NCI-H2227 treated with DMSO at 0.1 percent for 48 hours (cell line): ENCODE results near the gene CRMP1.
"Not testable (repeated sequence)": the region's sequence is repeated elsewhere in the genome, so short reads cannot be mapped to it uniquely, and the experiment has no call there.

ENCODE experiments used
- DNase-seq: peaks from one replicate; lab custom pipeline; 2025; lab: John Stamatoyannopoulos, UW

Gene CRMP1

DNA sequence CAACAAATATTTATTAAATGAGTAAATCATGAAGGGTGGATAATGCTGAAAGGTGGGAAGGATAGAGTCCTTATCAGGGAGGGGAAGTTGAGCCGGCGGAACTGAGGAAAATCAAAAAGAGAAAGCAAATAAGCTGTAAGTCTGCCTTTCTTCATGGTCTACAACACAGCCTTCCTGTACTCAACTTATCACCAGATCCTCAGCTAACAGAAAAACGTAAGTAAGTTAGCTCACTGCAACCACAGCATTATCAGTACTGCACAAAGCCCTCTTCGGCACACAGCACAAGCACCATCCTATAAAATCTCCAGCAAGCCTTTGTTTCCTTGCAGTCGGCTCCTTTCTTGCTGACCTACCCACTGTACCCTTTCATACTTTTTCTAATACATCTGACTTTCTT, 70.3 kb downstream of the CRMP1 start:
- DNase-seq = no peak

DNA sequence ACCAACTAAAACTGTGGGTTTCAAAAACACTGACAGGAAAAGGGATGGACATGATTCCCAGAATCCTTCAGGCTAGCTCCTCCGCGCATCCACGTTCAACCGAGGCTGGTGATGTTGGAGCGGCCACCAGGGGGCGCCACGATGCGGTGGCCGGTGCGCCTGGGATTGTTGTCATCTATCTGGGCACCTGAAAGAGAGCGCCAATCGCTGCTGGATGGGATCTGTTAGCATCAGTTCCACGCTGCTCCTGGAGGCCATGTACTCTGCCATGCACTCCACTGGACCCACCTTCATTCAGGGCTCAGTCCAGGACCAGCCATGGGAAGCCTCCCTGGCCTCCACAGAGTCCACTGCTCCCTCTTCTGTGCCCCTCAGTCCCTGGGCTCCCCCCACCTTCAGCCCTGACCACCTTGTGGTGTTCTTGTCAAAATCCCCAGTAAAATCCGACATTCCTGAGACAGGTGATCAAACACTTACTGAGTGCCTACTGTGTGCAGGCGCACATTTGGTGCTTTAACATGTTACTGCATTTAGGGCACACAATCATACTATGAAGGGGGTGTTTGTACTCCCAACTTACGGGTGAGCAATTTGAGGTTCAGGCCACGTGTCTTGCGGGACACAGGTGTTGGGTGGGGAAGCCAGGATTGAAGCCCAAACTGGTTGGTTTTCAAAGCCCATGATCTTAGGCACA, 71.1 kb downstream of the CRMP1 start:
- DNase-seq = no peak

DNA sequence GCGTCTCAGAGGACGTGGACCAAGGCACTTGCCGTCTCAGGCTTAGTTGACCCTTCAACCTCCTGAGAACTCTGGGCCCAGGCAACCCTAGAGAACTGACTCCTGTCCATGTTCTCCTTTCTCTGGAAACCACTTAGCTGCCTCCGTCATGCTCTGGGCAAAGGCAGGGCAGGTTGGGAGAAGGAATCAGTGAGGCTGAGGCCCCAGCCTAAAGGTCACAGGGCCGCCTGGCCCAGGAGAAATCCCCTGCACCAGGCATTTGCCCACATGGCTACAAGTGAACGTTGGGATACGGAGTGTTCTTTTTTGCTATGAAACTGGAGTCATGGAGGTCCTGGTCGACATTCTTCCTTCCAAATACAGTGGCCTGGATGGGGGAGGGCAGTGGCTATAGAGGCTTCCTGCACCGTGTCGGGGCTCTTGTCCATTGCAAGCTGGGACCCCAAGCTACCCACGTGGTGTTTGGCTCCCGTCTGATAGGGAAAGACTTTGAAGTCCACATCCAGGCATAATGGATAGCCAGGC, 76.0 kb downstream of the CRMP1 start:
- no peak for DNase-seq

DNA sequence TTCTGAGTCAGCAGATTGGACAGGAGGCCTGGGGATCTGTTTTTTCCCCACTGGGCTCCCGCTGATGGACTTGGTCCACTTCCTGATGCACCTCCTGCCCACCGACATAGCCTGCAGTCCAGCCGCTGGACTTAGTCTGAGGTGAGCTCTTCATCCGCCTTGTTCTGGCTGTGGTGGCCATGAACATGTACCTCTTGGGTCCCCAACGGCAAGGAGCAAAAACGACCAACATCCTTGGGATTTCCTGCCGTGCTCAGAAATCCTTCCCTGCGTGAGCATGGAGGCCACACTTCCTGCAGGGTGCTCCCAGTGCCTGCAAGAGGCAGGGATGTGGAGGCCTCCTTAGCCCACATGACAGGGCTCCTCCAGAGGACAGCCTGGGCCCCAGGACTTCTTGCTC, 76.8 kb downstream of the CRMP1 start:
- DNase-seq = no peak

DNA sequence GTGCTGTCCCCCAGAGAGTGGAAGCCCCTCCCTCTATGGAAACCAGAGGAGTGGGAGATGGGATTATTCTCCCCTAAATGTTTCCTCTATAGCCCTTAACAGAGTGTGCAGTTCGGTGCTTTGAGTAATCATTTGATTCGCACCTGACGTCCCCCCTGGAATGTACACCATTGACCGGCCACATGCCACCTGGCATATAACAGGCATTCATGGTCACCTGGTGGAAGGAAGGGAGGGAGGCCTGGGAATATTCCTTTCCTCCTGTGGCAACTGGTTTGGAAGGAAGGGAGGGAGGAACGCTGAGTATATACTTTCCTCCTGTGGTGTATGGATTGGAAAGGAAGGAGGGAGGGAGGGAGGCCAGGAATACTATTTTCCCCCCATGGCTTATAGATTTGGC, 77.2 kb downstream of the CRMP1 start:
- DNase-seq = no peak

- DNase-seq = no peak
Measured at GRCh38 chr4:5814421-5814820, 78.5 kb downstream of the CRMP1 start.

GRCh38 chr4:5813882-5814255, 79.0 kb downstream of the CRMP1 start:
- DNase-seq = no peak

DNA sequence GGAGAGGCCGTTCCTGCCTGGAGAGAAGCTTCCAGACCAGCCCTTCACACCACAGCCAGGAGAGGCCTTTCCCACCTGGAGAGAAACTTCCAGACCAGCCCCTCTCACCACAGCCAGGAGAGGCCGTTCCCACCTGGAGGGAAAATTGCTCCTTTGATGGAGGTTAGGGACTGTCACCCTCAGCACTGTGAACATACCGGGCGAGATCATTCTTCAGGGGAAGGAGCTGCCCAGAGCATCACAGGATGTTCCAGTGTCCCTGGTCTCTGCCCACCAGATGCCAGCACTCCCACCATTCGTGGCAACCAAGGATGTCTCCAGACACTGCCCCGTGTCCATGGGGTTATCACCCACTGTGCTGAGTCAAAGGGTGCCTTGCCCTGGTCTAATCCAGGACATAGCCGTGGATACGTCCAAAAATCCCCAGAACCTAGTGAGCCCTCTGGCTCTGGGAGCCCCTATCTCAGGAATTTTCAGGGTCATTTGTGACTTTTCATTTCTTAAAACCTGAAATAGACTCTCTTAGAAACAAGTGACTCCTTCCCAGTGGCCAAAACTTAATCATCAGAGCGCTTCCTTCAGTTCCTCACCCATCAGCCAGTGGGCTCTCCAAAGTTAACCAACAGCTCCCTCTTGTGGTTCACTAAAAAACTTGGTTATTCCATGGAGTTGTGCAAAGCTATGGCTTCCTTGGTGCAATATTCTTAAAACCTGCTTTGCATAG, 80.2 kb downstream of the CRMP1 start:
- DNase-seq = peak; percentile 29

GRCh38 chr4:5812057-5812456, 80.8 kb downstream of the CRMP1 start:
- not testable (repeated sequence) for DNase-seq

- no peak for DNase-seq
Measured at GRCh38 chr4:5810770-5811430, 82.0 kb downstream of the CRMP1 start.

DNA sequence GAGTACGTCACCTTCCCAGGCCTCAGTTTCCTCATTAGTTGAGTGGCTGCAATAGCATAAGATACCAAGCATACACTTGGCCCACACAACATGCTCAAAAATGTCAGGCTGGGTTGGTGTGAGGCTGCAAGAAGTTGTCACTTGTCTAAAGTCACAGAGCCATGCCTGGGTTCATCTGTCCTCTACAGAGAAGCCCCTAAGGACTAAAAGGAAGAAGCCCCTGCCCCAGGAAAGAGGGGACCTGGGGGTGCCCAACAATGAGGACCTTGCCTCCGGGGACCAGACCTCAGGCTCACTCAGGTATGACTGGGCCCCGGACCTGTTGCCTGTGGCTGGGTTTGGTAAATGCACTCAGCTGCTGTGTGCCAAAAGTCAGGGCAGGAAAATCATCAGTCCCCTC, 82.7 kb downstream of the CRMP1 start:
- no peak for DNase-seq

- no peak for DNase-seq
Measured at GRCh38 chr4:5809216-5809776, 83.6 kb downstream of the CRMP1 start.

- DNase-seq = no peak
Measured at GRCh38 chr4:5808081-5808741, 84.7 kb downstream of the CRMP1 start.

GRCh38 chr4:5805270-5805669, 87.6 kb downstream of the CRMP1 start:
- no peak for DNase-seq

DNA sequence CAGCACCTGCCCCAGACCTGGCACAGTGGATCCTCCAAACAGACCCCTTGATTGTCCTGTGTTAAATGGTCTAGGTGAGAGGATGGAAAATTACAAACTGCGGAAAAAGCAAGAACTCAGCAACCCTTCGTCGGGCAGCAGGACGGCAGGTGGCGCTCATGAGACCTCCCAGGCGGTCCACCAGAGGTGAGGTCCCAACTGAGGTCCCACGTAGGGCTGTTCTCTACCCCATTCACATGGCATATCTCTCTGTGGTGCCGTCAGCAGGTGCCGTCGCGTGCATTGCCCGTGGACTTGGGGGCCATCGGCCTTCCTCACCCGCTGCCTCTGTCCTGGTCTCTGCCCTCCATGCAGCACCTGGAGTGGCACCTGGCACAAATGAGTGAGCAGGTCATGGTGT, 88.2 kb downstream of the CRMP1 start:
- DNase-seq = no peak

DNA sequence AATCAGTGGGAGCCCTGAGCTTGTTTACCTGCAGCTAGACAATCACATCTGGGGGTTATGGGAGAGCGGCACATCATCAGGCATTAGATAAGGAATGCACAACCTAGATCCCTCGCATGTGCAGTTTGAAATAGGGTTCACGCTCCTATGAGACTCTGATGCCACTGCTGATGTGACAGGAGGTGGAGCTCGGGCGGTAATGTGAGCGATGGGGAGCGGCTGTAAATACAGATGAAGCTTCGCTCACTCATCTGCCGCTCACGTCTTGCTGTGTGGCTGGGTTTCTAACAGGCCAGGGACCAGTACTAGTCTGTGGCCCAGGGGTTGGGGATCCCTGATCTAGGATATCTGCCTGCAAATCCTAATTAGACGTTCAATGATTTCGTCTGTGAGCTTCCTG, 90.3 kb downstream of the CRMP1 start:
- DNase-seq = no peak

- DNase-seq = no peak
Measured at GRCh38 chr4:5801696-5802095, 91.2 kb downstream of the CRMP1 start.

DNA sequence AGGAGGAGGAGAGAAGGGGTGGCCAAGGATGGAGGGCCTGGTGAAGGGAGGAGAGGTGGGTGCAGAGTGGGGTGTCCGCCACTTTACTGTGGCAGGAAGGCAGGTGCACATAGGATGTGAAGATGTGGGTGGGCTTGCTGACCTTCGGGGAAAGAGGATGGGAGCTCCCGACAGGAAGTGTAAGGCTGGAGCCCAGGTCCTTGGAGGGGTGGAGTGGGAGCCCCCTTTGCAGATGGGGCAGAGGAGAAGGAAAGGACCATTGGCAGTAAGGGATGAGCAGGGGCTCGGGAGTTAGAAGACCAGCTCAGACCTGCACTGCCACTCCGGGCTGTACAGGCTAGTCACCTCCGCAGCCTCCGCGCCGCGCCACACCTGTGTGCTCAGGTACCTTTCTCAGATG, 92.4 kb downstream of the CRMP1 start:
- DNase-seq = no peak

DNA sequence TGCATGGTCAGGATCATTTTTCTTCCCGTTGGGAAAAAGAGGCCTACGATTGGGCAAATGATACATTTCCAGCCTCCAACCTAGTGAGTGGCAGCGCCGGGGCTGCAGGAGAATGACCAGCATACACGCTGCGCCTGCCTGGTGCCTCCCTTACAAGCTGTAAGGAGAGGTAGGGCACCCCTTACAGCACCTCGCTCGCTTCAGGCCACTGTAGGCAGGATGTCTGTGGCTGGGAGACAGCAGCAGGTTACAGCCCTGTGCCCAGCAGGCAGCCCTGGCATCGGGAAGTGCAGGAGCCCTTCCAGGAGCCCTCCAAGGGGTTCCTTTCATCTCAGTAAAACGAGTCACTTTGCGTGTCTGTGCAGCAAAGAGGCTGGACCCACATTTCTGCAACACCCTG, 93.5 kb downstream of the CRMP1 start:
- DNase-seq = no peak

DNA sequence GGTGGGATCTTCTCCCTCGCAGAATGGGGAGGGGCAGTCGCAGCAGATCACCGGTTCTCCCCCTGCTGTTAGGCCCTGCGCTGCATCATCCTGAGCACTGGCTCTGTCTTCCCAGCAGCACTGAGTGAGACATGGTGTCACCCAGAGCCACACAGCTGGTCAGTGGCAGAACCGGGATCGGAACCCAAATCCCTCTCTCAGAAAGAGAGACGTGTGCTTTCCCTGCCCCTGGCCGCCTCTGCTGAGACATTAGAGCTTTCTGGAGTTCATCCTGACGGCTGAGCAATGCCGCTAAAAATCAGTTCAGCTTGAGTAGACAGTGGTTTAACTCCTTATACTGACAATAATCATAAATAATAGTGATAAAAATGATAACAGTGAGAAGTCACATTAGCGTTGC, 93.9 kb downstream of the CRMP1 start:
- DNase-seq = no peak

DNA sequence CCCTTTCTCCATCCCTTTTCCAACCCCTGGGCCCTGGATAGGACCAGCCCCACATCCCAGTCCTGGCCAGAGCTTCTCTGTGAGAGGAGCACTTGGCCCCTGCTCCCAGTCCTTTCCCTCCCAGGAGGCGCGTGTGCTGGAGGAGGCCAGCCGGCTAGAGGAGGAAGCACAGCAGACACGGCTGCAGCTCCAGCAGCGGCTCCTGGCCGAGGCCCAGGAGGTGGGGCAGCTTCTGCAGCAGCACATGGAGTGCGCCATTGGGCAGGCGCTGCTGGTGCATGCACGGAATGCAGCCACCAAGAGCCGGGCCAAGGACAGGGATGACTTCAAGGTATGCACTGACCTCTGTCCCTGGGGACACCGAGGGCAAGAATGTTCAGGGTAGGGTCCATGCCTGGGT, 94.4 kb downstream of the CRMP1 start:
- no peak for DNase-seq

GRCh38 chr4:5797866-5798265, 95.0 kb downstream of the CRMP1 start:
- no peak for DNase-seq
